Posterior vena cava (tissue), 2 donors: ENCODE measurements around the gene SCNN1G. TPM values are rescaled to one million over a fixed set of nuclear protein-coding genes. Genes with fewer than 3 reads are reported as not detected.

Experiments
- DNase-seq: peaks from one replicate; pipeline ENCODE4 v3.0.0-alpha.2; 2020; ENCODE audit warnings: low spot score
- intact Hi-C, 2 donors: fragments of 100-400 bp; cut with DNase I; formaldehyde crosslinking; loops; one replicate each; pipeline versions ENCODE4 v1.14.1 to v1.14.2; 2022 to 2023
- total RNA-seq, 2 donors: library from RNA; stranded (reverse); fragmentation: NEBNext Ultra II Directional; extraction: Animal tissue kit (Norgen Biotek cat#: 25700); gene quantifications; one replicate each; pipeline ENCODE4 v1.2.1, GENCODE V29; 2021
- donor health status: DM: yes; HTN: yes; CAD: no.
- donor health status: DM: yes; HTN: yes; CAD: no.

Gene SCNN1G
- total RNA-seq, 2 donors from 2014 or later: not detected

DNA sequence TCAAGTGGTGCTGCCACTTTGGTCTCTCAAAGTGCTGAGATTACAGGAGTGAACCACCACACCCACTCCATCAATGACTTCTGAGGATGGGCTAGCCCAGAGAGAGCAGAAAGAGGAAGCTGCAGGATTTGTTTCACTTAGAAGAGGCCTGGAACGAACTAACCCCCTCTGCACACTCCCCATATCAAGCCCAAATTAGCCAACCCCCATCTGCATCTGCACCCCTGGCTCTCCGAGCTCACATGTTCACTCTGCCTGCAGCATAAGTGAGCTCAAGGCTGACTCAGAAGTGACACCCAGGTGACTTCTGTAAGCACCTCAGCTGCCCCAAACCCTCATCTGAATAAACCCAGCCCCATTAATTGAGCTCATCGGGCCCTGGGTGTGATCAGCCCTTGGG is 4.8 kb downstream of the SCNN1G start:
- no peak for DNase-seq
- intact Hi-C loops: no loop called here

DNA sequence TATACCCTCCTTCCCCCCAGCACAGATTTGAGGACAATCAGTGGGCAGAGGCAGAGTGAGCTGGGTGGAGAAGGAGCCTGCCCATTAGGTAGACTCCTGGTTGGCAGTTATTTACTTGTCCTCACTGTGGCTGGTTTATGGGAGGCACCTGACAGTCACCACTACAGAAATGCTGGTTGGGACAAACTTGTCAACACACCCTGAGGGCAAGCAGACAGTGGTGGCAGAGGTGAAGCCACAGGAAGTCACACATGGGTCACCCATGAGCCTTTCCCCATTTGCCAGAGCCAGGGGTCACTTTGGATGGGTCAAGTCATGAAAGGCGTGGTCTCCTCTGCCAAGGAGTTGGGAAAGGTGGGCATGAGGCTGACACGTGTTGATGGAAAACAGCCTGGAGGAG is 6.4 kb downstream of the SCNN1G start:
- no peak for DNase-seq
- intact Hi-C loops: no loop called here

DNA sequence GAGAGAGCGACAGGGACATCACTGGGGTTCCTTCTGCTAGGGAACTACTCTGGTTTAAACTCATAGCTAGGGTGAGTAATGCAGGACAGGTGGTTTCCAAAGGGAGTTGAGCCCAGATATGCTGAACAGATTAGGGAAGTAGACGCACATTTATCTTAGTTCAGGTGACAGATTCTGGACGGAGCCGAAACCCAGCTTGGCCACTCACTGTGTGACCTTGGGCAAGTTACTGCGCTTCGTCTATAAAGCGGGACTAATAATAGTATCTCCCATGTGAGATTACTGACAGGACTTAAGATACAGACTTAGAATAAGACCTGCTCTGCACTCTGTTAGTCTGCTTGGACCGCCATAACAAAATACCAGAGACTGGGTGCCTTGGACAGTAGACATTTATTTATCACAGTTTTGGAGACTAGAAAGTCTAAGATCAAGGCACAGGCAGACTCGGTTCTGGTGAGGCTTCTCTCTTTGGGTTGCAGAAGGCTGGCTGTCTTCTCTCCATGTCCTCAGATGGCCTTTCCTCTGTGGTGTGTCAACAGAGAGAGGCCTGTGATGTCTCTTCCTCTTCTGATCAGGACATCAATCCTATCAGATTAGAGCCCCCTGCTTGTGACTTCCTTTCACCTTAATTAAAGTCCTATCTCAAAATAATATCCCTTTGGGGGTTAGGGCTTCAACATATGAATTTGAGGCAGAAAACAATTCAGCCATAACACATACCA is 12.1 kb downstream of the SCNN1G start:
- intact Hi-C loops: no loop called here
- no peak for DNase-seq

- intact Hi-C loops: no loop called here
- DNase-seq: no peak
These were observed 12.9 kb downstream of the SCNN1G start for GRCh38 chr16:23195366-23195978.

DNA sequence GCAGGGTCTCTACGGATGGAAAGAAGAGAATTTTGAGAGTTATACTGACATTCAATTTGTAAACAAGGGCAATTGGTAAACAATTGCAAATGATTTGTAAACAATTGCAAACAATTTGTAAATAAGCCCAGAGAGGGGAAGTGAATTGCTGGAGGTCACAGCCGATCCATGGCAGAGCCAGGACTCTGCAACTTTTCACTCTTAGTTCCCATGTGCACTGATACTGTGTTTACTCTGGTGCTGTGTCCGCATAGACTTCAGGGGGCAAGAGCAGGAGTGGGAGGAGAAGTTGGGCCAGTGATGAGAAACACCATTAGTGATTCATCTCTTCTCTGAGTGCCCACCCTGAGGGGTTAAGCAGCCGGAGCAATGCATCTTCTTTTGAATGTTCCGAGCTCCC is 14.0 kb downstream of the SCNN1G start:
- intact Hi-C loops: no loop called here

DNA sequence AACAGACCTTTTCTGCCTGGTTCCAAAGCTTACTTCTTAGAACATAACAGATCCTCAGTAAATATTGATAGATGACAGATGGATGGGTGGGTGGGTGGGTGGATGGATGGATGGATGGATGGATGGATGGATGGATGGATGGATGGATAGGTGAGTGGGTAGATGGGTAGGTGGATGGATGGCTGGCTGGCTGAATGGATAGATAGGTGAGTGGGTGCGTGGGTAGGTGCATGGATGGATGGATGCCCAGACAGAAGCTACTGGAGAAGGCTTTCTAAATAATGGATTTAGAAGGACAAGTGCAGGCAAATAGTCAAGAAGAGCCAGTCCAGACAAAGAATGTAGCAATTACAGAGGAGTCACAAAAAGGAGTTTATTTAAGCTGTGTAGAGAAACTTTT is 19.6 kb downstream of the SCNN1G start:
- intact Hi-C loops: loop anchor here in 1 of 2 donors (5.0 to 10.0 kb wide), 2 partner anchors 995 to 1537 kb away; partner anchors contain the start of gene OTOA
- DNase-seq: no peak

More for the DNA sequence above, 14.0 kb downstream of the SCNN1G start:
- no peak for DNase-seq

GRCh38 chr16:23206986-23207385 is 24.4 kb downstream of the SCNN1G start:
- no peak for DNase-seq
- intact Hi-C loops: loop anchor here in 1 of 2 donors (10.0 kb wide), 1 partner anchor 1542 kb away; the partner anchor contains the start of gene OTOA

DNA sequence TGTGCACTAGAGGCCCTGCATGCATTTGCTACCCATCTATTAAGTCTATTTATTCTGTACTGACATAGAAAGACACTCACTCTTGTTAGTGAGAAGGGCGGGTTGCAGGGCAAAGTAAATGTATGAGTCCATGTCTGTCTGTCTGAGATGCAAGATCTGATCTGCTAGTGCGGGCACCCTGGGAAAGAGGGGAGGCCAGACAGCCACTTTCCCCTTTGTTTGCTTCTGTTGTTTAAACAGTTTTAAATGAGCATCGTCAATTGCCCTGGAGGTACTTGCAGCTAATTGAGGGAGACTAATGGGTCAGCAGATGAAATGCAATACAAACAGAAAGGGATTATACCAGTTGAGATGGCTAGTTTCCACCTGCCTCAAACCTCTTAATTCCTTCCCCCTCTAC is 24.9 kb downstream of the SCNN1G start:
- intact Hi-C loops: loop anchor here in 1 of 2 donors (10.0 kb wide), 1 partner anchor 1543 kb away; the partner anchor contains the start of gene OTOA

GRCh38 chr16:23209606-23210005 is 27.1 kb downstream of the SCNN1G start:
- DNase-seq: no peak
- intact Hi-C loops: loop anchor here in 1 of 2 donors (10.0 kb wide), 1 partner anchor 1545 kb away; the partner anchor contains the start of gene OTOA

More for the DNA sequence above, 24.9 kb downstream of the SCNN1G start:
- no peak for DNase-seq

DNA sequence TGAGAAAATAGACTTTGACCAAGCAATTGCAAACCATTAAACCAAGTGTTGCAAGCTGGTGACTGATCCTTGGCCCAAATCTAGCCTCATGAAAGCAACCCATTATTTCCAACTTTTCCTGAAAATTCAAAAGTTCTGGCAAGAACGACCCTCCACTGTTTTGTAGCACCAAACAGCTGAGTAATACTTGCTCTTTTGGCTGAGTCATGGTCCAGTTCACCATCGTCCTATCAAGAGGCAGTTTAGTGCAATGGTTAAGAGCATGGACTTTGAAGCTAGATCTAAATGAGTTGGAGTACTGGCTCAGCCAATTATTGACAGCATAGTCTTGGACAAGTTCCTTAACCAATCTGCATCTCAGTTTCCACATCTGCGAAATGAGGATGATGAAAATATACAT is 31.3 kb downstream of the SCNN1G start:
- DNase-seq: no peak
- intact Hi-C loops: no loop called here

DNA sequence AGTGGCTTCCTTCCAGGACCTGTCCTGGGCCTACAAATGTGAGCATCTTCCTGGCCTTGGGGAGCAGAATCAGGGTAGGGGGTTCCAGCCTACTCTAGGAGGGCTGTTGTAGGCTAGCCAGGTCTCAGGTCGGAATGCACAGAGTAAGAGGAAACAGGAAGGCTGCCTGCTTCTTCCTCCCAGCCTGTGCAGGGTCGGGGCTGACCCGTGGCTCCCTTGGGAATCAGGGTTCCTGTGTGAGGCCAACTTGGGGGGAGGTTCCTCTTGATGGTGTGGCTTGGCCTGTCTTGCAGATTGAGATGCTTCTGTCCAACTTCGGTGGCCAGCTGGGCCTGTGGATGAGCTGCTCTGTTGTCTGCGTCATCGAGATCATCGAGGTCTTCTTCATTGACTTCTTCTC is 32.3 kb downstream of the SCNN1G start:
- DNase-seq: no peak
- intact Hi-C loops: no loop called here

- no peak for DNase-seq
These were observed 32.9 kb downstream of the SCNN1G start for GRCh38 chr16:23215435-23215834.

GRCh38 chr16:23216658-23217246 is 34.2 kb downstream of the SCNN1G start:
- intact Hi-C loops: no loop called here
- DNase-seq: no peak

More at GRCh38 chr16:23215435-23215834, 32.9 kb downstream of the SCNN1G start:
- intact Hi-C loops: no loop called here

GRCh38 chr16:23217646-23218045 is 35.1 kb downstream of the SCNN1G start:
- intact Hi-C loops: no loop called here

DNA sequence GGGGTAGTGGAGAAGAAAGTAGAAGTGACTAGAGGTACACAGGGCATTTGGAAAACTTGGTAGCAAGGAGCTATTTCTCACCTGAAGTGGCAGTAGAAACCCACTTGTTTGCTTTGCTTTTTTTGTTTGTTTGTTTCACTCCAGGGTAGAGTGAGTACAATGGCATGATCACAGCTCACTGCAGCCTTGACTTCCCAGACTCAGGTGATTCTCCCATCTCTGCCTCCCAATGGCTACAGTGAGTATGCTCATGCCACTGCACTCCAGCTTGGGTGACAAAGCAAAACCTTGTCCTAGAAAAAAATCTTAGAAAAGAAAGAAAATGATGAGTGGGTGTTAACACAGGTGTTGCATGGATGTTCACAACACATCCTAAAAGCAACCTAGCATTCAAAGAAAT is 40.4 kb downstream of the SCNN1G start:
- intact Hi-C loops: no loop called here
- DNase-seq: no peak

More at GRCh38 chr16:23217646-23218045, 35.1 kb downstream of the SCNN1G start:
- no peak for DNase-seq

- DNase-seq: no peak
- intact Hi-C loops: no loop called here
These were observed 40.8 kb downstream of the SCNN1G start for GRCh38 chr16:23223368-23223767.

DNA sequence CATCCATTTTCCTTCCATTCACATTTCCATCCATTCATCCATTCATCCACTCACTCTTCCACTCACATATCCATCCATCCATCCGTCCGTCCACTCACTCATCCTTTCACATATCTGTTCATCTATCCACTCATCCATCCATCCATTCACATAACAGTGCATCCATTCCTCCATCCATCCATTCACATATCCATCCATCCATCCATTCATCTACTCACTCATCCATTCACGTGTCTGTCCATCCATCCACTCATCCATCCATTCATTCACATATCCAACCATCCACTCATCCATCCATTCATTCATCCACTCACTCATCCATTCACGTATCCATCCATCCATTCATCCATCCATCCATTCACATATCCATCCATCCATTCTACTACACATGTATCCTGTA is 42.6 kb downstream of the SCNN1G start:
- DNase-seq: no peak
- intact Hi-C loops: no loop called here

DNA sequence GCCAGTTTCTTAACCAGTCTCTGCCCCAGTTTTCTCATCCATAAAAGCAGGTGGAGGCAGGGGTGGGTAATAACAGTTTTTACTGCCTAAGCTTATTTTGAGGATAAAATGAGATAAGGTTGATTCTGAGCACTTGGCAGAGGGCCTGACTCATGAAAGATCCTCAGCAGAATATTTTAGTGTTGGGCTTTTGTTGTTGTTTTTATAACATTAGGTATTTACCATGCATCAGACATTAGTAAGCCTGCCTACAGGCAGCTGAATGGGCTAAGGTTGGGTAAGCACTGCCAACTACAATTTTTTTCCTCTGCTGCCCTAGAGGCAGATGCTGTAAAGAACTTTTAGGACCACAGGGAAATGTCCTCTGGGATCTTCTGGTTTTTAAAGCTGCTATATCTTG is 43.1 kb downstream of the SCNN1G start:
- intact Hi-C loops: no loop called here
- DNase-seq: no peak

GRCh38 chr16:23227529-23227928 is 45.0 kb downstream of the SCNN1G start:
- intact Hi-C loops: no loop called here
- no peak for DNase-seq

DNA sequence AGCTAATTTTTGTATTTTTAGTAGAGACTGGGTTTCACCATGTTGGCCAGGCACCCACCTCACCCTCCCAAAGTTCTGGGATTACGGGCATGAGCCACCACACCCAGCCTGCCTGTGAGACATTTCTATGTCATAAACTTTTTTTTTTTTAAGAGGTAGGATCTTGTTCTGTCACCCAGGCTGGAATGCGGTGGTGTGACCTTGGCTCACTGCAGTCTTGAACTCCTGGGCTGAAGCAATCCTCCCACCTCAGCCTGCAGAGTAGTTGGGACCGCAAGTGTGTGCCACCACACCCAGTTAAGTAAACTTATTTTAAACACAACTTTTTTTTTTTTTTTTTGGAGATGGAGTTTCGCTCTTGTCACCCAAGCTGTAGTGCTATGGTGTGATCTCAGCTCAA is 47.2 kb downstream of the SCNN1G start:
- intact Hi-C loops: no loop called here

More for the DNA sequence above, 47.2 kb downstream of the SCNN1G start:
- DNase-seq: no peak
